ENCODE data around the gene MGAT4B. TPM values are rescaled to one million over a fixed set of nuclear protein-coding genes. Genes with fewer than 3 reads are reported as not detected.

MGAT4B gene
- total RNA-seq, 4 donors from 2014 or later, result 366 to 1,291 (median 1,007) TPM

- Histone ChIP-seq H3K4me3 (no peak overlapping the region), H3K9me3 (no peaks in the 10 kb centered on the region), H3K36me3 (peaks cover 0 to 33% (median 0%) of the 10 kb centered on the region in 3 donors), H3K4me1 (peaks cover 0 to 79% (median 10%) of the 10 kb centered on the region in 4 donors), H3K27ac (peak overlapping the region in 1 of 4 donors; percentile 55), H3K27me3 (no peaks in the 10 kb centered on the region)
- DNase-seq, result no peak
- TF ChIP-seq CTCF (IDR thresholded peaks at IDR 0.05), result no peak
- no peak for TF ChIP-seq POLR2A (IDR thresholded peaks at IDR 0.05)
Observed at GRCh38 chr5:179764056-179764455, 42.6 kb downstream of the MGAT4B start.

GRCh38 chr5:179763215-179763945, 43.3 kb downstream of the MGAT4B start:
- Histone ChIP-seq H3K4me3 (no peak overlapping the region), H3K36me3 (peaks cover 0 to 27% (median 0%) of the 10 kb centered on the region in 3 donors), H3K27me3 (no peaks in the 10 kb centered on the region), H3K27ac (peak overlapping the region in 2 of 4 donors; percentile 36 to 68), H3K9me3 (no peaks in the 10 kb centered on the region), H3K4me1 (peaks cover 0 to 79% (median 10%) of the 10 kb centered on the region in 4 donors)
- peak; percentile 80 to 96 (median 87) for TF ChIP-seq CTCF (IDR thresholded peaks at IDR 0.05)
- no peak for TF ChIP-seq POLR2A (IDR thresholded peaks at IDR 0.05)
- peak in 2 of 3 donors; percentile 66 to 88 for DNase-seq

GRCh38 chr5:179762781-179763176, 43.9 kb downstream of the MGAT4B start:
- peaks cover 0 to 21% (median 0%) of the 10 kb centered on the region in 3 donors for H3K36me3 ChIP-seq
- peak overlapping the region in 2 of 4 donors; percentile 36 to 68 for H3K27ac ChIP-seq
- H3K9me3 ChIP-seq, result no peaks in the 10 kb centered on the region
- TF ChIP-seq CTCF (IDR thresholded peaks at IDR 0.05) (no peak), POLR2A (IDR thresholded peaks at IDR 0.05) (no peak)
- peaks cover 0 to 77% (median 10%) of the 10 kb centered on the region in 4 donors for H3K4me1 ChIP-seq
- no peak for DNase-seq
- no peaks in the 10 kb centered on the region for H3K27me3 ChIP-seq
- H3K4me3 ChIP-seq, result no peak overlapping the region

GRCh38 chr5:179762079-179762780, 44.4 kb downstream of the MGAT4B start:
- H3K4me1 ChIP-seq, result peaks cover 0 to 72% (median 10%) of the 10 kb centered on the region in 4 donors
- H3K27me3 ChIP-seq, result no peaks in the 10 kb centered on the region
- H3K9me3 ChIP-seq, result no peaks in the 10 kb centered on the region
- H3K36me3 ChIP-seq, result peaks cover 0 to 18% (median 0%) of the 10 kb centered on the region in 3 donors
- peak; percentile 58 to 72 (median 62) for DNase-seq
- H3K4me3 ChIP-seq, result no peak overlapping the region
- H3K27ac ChIP-seq, result peak overlapping the region; percentile 1 to 68 (median 43)
- TF ChIP-seq CTCF (IDR thresholded peaks at IDR 0.05), result no peak
- TF ChIP-seq POLR2A (IDR thresholded peaks at IDR 0.05), result peak in 1 of 2 donors; percentile 61

- no peaks in the 10 kb centered on the region for H3K36me3 ChIP-seq
- H3K27me3 ChIP-seq, result no peaks in the 10 kb centered on the region
- H3K27ac ChIP-seq, result no peak overlapping the region
- TF ChIP-seq CTCF (IDR thresholded peaks at IDR 0.05), result no peak
- no peak for TF ChIP-seq POLR2A (IDR thresholded peaks at IDR 0.05)
- peak in 1 of 3 donors; percentile 13 for DNase-seq
- peaks cover 0 to 72% (median 10%) of the 10 kb centered on the region in 4 donors for H3K4me1 ChIP-seq
- no peaks in the 10 kb centered on the region for H3K9me3 ChIP-seq
- H3K4me3 ChIP-seq, result no peak overlapping the region
Observed at GRCh38 chr5:179759581-179760551, 46.8 kb downstream of the MGAT4B start.

All from Peyer's patch (tissue), 4 donors.